Skin epidermis (tissue), 12 donors: Measurements from ENCODE around the gene ISG20L2.

Source experiments
- H3K27ac ChIP-seq, 21 experiments: fragments of 200-600 bp; sonication (generic) in 11 of 21; one replicate each; pipeline ENCODE4 v1.5.0; 2020; ENCODE audit warnings: mild to moderate bottlenecking in 3 of 21, inconsistent platforms in 2 of 21, moderate library complexity in 2 of 21
- H3K4me3 ChIP-seq, 7 experiments: fragments of 200-600 bp; sonication (generic) in 2 of 7; one replicate each; pipeline ENCODE4 v1.5.0; 2020; ENCODE audit warnings: inconsistent platforms in 2 of 7, mild to moderate bottlenecking in 2 of 7, moderate library complexity in 1 of 7

ISG20L2 gene

GRCh38 chr1:156676820-156677615, 51.5 kb downstream of the ISG20L2 start, which contains the start of gene NES:
Gene NES, minus strand, starts transcription at chr1:156677407. Its CDS starts 143 bp downstream, at chr1:156677264.
- Histone ChIP-seq H3K27ac (peak within 1 kb of the TSS in 14 of 21 experiments; percentile 0 to 75 (median 47)), H3K4me3 (peak within 1 kb of the TSS; percentile 25 to 42 (median 35))

GRCh38 chr1:156676114-156676819, 52.3 kb downstream of the ISG20L2 start:
- peak overlapping the region in 13 of 21 experiments; percentile 0 to 75 (median 42) for H3K27ac ChIP-seq
- H3K4me3 ChIP-seq, result peak overlapping the region; percentile 25 to 42 (median 35)

- H3K4me3 ChIP-seq, result peak overlapping the region in 4 of 7 experiments; percentile 25 to 42 (median 36)
- H3K27ac ChIP-seq, result peak overlapping the region in 7 of 21 experiments; percentile 11 to 75 (median 52)
Observed at GRCh38 chr1:156675210-156676113, 53.1 kb downstream of the ISG20L2 start.

GRCh38 chr1:156673387-156674121, 55.0 kb downstream of the ISG20L2 start:
- Histone ChIP-seq H3K4me3 (no peak overlapping the region), H3K27ac (no peak overlapping the region)
